Left renal pelvis (tissue), 4 donors: ENCODE data around the gene SOCS3. TPM values are rescaled to one million over a fixed set of nuclear protein-coding genes. Genes with fewer than 3 reads are reported as not detected.

Experiments
- DNase-seq, 4 donors: peaks; one replicate each; pipeline ENCODE4 v3.0.0-alpha.2; 2013; ENCODE audit warnings: low read depth in 4 of 4, low spot score in 3 of 4
- polyA plus RNA-seq, 4 donors: library from polyadenylated mRNA; unstranded; fragments of 120-200 nt; gene quantifications; one replicate each; pipeline ENCODE4 v1.2.1, GENCODE V29; 2013; ENCODE audit not compliant: insufficient read length in 4 of 4

SOCS3 gene
- polyA plus RNA-seq, 4 donors = 7.4 to 384 (median 7.6) TPM

- no peak for DNase-seq
Observed at GRCh38 chr17:78369791-78370381, 10.0 kb upstream of the SOCS3 start.

DNA sequence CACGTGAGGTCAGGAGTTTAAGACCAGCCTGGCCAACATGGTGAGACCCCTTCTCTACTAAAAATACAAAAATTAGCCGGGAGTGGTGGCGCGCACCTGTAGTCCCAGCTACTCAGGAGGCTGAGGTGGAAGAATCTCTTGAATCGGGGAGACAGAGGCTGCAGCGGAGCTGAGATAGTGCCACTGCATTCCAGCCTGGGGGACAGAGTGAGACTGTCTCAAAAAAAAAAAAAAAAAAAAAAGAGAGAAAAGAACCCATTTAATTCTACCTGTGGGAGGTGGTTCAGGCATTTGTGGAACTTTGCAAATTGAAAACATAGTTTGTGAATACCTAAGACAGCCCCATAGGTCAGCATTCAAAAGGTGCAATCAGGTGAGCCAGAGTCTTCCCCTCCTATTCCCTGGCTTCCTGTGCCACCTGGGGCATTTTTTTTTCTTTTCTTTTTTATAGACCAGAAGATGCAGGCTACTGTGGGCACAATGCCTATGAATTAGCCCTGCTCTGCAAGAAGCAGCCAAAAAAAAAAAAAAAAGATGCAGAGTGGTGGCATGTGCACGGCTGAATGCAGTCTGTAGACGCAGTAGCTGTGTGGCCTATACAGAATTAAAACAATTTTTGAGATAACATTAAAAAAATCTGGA, 9.1 kb upstream of the SOCS3 start:
- no peak for DNase-seq

DNA sequence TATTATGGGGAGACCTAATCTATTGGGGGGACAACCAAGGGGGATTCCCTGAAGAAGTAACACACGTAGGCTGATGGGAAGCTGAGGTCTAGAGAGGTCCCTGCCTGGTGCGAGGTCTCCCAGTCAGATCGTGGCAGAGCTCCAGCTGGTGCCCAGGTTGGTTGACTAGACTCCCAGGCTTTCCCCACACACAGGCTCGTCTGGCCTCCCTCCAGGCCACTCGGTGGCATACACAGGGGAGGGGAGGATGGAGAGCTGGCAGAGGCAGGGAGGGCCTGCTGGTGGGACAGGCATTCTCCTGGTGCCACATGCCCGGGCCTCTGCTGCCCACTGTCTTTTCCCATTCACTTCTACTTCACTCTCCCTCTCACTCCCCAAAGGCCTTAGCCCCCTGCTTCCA, 8.5 kb upstream of the SOCS3 start:
- DNase-seq = no peak

DNA sequence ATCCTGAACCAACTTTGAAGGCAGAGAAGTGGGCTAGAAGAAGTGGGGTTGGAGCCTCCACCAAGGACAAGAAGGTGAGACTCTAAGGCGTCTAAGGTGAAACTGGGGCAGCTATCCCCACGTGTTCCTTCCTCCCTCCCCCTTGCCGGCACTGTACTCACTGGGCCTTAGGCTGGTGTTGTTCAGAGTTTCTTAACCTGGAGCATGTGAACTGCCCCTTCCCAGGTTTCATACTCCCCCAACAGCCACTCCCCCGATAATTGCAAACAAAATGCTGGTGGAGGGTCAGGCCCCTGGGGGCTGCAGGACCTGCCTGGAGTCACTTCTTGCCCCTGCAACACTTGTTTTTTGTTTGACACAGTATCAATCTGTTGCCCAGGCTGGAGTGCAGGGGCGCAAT, 7.3 kb upstream of the SOCS3 start:
- no peak for DNase-seq

GRCh38 chr17:78366109-78366848, 6.4 kb upstream of the SOCS3 start:
- DNase-seq = no peak

DNA sequence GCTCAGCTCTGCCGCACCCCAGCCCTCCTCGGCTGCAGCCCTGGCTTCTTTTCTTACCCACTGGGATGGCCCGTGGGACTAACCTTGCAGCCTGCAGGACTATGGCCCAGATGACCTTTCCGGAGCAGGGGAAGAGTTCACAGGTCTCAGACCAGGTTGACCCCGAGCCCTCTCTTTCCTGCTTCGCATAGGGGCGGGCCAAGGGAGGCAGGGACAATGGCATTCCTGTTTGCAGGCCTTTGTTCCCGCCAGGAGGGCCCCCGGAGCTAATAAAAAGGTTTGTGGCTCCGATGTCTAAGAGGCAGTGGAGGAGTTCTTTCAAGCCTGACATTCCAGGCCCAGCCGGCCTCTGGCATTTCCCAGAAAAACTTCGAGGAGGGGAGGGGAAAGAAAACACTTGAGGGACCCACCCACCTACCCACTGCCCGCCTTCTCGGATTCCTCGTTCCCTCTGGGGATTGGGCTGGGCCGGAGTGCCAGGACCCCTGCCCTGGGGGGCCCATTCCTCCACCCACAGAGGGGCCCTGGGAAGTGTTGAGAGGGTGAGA, 5.8 kb upstream of the SOCS3 start:
- DNase-seq = peak in 2 of 4 donors; percentile 76 to 84

DNA sequence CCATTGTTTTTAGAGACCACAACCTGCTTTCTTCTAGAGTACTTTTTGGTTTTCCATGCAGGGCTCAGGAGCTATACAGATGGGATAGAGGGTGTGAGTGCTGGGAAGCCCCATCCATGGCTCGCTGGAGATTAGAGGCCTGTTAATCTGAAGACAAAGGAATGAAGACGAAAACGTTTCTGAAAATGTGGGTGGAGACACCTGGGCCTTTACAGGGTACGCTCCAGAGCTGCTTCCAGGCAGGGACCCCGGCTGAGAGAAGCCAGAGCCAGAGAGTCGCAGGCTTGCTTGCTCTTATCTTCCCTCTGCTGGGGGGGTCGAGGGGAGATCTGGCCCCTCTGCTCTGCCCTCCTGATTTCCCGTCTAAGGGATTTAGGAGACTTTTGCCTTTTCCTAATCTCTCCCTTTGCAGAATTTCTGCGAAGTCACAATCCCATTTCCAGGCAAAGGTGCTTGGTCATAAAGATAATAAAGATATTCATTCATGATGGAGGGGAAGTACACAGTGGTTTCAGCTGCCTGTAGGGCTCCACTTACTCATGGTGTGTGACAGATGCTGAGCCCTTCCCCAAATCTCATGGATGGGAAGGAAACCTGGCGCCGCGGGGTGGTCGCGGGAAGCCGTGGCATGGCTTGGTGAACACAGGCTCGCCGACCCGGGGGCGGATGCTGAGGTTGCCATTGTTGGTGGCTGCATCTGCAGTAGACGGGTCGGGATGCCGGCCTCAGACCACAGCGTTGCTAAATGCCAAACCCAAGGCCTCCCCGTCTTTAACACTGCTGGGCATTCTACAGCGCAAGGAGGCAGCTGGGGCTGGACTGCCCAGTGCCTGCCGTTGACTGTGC, 4.8 kb upstream of the SOCS3 start:
- no peak for DNase-seq

- DNase-seq = no peak
Observed at GRCh38 chr17:78362671-78363070, 2.8 kb upstream of the SOCS3 start.

DNA sequence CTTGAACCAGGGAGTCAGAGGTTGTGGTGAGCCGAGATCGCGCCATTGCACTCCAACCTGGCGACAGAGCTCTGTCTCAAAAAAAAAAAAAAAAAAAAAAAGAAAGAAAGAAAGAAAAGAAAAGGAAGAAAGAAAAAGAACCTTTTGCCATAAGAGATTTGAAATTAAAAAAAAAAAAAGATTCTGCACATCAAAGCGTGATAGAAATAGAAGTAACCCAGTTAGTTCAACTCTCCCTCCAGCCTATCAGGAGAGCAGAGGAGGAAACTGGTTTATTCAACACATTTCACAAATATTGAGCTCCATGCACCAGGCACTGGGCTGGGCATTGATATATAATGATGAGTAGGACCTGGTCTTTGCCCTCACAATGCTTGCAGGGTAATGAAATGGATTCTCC, 2.4 kb upstream of the SOCS3 start:
- no peak for DNase-seq

- no peak for DNase-seq
Observed at GRCh38 chr17:78361225-78361701, 1.4 kb upstream of the SOCS3 start.

DNA sequence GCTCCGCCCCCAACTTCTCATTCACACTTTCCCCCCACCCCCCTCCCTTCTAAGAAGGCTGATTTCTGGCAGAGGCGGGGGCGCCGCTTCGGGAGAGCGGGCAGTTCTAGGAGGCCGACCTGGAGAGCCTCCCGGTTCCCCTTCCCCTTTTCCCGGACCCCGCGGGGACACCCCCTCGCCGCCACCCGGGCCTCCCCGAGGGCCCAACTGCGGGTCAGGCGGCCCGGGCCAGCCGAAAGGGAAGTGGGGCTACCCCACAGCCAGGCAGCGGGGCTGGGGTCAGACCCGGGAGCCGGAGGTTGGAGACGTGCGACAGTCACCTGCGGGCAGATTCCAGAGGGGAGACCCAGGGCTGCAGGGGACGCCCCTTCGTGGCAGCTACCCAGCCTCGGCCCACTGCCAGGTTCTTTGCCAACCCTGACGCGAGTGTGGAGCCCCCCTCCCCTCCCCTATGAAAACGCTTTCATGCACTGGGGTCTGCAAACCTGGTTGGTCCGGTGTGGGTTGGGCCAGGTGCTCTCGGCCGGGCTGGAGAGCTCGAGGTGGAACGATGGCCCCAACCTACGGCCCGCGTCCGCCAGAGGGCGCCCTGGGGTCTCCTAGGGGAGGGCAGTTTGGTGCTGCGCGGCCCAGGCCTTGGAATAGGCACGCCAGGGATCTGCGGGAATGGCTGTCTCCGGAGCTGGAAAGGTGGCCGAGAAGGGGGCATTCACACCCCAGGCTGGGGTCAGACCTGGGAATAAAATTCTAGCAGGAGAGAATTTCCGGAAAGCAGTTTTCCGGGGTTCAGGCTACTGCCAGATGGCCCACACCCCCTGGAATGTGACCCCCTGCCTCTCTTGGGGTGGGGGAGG, 721 bp upstream of the SOCS3 start:
- DNase-seq = peak in 1 of 4 donors; percentile 80

- DNase-seq = no peak
Observed at GRCh38 chr17:78359321-78359996, 418 bp downstream of the SOCS3 start.

DNA sequence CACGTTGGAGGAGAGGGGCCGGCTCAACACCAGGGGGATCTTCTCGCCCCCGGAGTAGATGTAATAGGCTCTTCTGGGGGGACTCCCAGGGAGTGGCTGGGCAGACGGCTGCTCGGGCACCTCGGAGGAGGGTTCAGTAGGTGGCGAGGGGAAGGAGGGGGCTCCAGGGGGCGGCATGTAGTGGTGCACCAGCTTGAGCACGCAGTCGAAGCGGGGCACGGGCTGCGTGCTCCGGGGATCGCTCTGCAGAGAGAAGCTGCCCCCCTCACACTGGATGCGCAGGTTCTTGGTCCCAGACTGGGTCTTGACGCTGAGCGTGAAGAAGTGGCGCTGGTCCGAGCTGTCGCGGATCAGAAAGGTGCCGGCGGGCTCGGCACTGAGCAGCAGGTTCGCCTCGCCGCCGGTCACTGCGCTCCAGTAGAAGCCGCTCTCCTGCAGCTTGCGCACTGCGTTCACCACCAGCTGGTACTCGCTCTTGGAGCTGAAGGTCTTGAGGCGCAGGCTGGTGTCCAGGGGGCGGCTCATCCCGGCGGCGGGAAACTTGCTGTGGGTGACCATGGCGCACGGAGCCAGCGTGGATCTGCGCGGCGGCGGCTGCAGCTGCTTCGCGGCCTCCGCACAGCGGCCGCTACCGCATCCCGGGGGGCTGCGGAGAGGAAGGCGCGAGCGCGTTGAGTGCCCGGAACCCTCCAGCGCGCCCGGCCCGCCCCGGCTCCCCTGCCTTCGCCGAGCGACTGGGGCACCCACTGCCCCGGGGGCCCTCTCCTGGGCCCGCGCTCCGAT, 1.1 kb downstream of the SOCS3 start:
- no peak for DNase-seq

DNA sequence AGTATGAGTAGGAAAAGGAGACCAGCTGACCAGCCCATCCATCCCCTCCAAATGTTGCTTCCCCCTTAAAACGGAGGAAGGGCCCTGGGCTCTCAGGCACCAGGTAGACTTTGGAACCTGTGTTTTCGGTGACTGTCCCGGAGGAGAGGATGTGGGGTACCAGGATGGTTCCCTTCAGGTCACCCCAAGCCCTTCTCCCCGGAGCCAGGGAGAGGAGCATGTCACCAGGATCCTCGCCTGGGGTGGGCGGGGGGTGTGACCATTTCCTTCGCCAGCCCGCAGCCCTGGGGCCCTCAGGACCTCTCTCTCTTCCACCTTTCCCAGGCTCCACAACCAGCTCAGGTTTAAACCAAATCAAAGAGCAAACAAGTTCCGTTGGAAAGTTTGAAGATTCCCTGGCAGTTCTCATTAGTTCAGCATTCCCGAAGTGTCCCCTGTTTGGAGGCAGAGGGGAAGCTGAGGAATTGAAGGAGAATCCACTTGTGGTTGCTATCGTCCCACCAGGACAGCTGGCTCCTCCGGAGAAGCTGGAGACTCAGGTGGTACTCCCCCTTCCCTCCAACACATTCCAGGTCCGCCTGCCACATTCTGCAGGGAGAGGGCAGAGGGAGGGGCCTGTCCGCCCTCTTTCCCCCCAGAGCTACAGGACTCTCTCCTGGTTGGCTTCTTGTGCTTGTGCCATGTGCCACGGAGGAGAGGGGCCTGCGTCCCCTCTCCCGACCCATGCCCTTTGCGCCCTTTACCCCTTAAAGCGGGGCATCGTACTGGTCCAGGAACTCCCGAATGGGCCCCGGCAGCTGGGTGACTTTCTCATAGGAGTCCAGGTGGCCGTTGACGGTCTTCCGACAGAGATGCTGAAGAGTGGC, 2.0 kb downstream of the SOCS3 start:
- no peak for DNase-seq

DNA sequence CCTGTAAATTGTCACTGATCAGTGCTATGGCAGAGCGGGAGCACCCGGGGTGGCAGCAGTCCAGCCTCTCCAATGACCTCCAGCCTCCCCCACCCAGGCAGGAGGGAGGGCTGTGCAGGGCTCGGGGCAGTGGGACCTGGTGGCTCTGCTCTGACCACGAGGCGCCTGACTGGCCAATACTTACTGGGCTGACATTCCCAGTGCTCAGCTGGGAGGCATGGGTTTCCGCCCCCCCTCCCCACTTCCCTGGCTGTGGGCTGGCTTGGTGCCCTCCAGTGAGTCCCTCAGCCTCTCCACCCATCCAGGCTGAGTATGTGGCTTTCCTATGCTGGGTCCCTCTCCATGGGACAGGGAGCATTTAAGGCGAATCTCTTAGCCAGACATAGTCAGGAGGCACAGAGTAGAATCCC, 2.7 kb downstream of the SOCS3 start:
- no peak for DNase-seq

- no peak for DNase-seq
Observed at GRCh38 chr17:78356101-78356713, 3.7 kb downstream of the SOCS3 start.

- no peak for DNase-seq
Observed at GRCh38 chr17:78355701-78356100, 4.2 kb downstream of the SOCS3 start.
